OCI-LY1 (cell line): ENCODE measurements around the gene CHCHD1.

Source experiments
- H2AFZ ChIP-seq: fragments of 200-600 bp; sonication (generic), shearing (Covaris generic); 2 replicates; pipeline ENCODE4 v1.6.0; 2014; ENCODE audit warnings: antibody characterized with exemption, mild to moderate bottlenecking, low read length
- H3F3A ChIP-seq: fragments of 200-600 bp; sonication (generic), shearing (Covaris generic); 2 replicates; pipeline ENCODE4 v1.6.0; 2014; ENCODE audit warnings: mild to moderate bottlenecking, antibody characterized with exemption, low read length, moderate library complexity; ENCODE audit not compliant: insufficient read depth
- H3K27ac ChIP-seq: fragments of 200-600 bp; sonication (generic); 2 replicates; pipeline ENCODE4 v1.5.1; 2014; ENCODE audit warnings: low read length, mixed run types, mild to moderate bottlenecking, low read depth; ENCODE audit not compliant: poor library complexity, severe bottlenecking
- H3K27me3 ChIP-seq: fragments of 200-600 bp; sonication (generic); 2 replicates; pipeline ENCODE4 v1.6.0; 2014; ENCODE audit warnings: antibody characterized with exemption, mild to moderate bottlenecking, low read length, moderate library complexity; ENCODE audit not compliant: insufficient read depth
- H3K36me3 ChIP-seq: fragments of 200-600 bp; sonication (generic); 2 replicates; pipeline ENCODE4 v1.6.1; 2014; ENCODE audit warnings: mild to moderate bottlenecking, antibody characterized with exemption, low read length, moderate library complexity, mixed read lengths; ENCODE audit not compliant: insufficient read depth
- H3K4me1 ChIP-seq: fragments of 200-600 bp; sonication (generic); 2 replicates; pipeline ENCODE4 v1.5.1; 2014; ENCODE audit warnings: mild to moderate bottlenecking, low read length, moderate library complexity; ENCODE audit not compliant: insufficient read depth, severe bottlenecking
- H3K4me2 ChIP-seq: fragments of 200-600 bp; sonication (generic), shearing (Covaris generic); 2 replicates; pipeline ENCODE4 v1.6.1; 2014; ENCODE audit warnings: low read length
- H3K4me3 ChIP-seq: fragments of 200-600 bp; sonication (generic); 2 replicates; pipeline ENCODE4 v1.5.1; 2014; ENCODE audit warnings: low read length, low read depth, mild to moderate bottlenecking, mixed read lengths; ENCODE audit not compliant: poor library complexity, severe bottlenecking
- H3K79me2 ChIP-seq: fragments of 200-600 bp; shearing (Covaris generic); 2 replicates; pipeline ENCODE4 v1.6.1; 2016; ENCODE audit warnings: mixed run types, low read length, mixed read lengths; ENCODE audit not compliant: insufficient read depth
- H3K9ac ChIP-seq: fragments of 200-600 bp; sonication (generic), shearing (Covaris generic); 2 replicates; pipeline ENCODE4 v1.6.1; 2014; ENCODE audit warnings: mild to moderate bottlenecking, low read length, mixed read lengths
- H3K9me2 ChIP-seq: fragments of 200-600 bp; sonication (generic), shearing (Covaris generic); 2 replicates; pipeline ENCODE4 v1.6.1; 2014; ENCODE audit warnings: low read depth, mild to moderate bottlenecking, low read length, mixed read lengths
- H3K9me3 ChIP-seq: fragments of 200-600 bp; shearing (Covaris generic); 2 replicates; pipeline ENCODE4 v1.6.1; 2014; ENCODE audit warnings: low read length, mixed read lengths
- H4K20me1 ChIP-seq: fragments of 200-600 bp; sonication (generic), shearing (Covaris generic); 2 replicates; pipeline ENCODE4 v1.6.0; 2016; ENCODE audit warnings: mild to moderate bottlenecking, low read length; ENCODE audit not compliant: insufficient read depth
- EZH2 ChIP-seq: fragments of 200-600 bp; sonication (generic), shearing (Covaris generic); IDR thresholded peaks from 2 replicates; pipeline ENCODE4 v1.8.0; 2017; ENCODE audit warnings: borderline replicate concordance, mixed run types, mild to moderate bottlenecking, antibody characterized with exemption, low read length, moderate library complexity, mixed read lengths
- TF ChIP-seq, protein P1 (sequence below): fragments of 200-600 bp; sonication (generic), shearing (Covaris generic); IDR thresholded peaks from 2 replicates; pipeline ENCODE4 v1.5.1; 2017; ENCODE audit warnings: mild to moderate bottlenecking, antibody characterized with exemption, low read length, moderate library complexity, mixed read lengths

CHCHD1 gene

DNA sequence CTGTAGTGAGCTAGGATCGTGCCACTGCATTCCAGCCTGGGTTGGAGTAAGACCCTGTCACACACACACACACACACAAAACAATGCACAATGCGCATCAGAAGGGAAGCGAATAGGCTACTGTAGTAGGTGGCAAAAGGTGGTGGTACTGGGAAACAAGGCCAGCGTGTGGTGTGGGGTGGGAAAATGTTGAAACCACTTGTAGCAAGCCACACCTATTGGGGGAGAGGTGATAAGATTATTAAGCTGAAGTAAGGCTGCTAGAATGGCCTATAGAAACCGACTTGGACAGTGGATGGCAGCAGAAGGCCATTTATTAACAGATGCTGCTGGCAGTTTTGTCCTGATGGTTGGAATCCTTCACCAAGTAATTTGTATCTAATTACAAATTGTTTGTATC lies 7.2 kb upstream of the CHCHD1 start:
- Histone ChIP-seq H3K9ac (peak overlapping the region; percentile 71; the same call in 1 of the 2 replicates), H3K27ac (peak overlapping the region; percentile 67)

DNA sequence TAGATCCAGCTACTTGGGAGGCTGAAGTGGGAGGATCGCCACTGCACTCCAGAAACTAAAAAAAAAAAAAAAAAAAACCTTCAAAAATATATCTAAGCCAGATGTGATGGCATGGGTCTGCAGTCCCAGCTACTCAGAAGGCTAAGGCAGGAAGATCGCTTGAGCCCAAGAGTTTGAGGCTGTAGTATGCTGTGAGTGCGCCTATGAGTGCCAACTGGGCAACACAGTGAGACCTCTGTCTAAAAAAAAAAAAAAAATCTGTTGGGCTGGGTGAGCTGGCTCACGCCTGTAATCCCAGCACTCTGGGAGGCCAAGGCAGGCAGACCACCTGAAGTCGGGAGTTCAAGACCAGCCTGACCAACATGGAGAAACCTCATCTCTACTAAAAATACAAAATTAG lies 2.8 kb upstream of the CHCHD1 start:
- no peak overlapping the region for H3K27ac ChIP-seq
- no peak for TF ChIP-seq EZH2
- TF ChIP-seq, protein P1, sequence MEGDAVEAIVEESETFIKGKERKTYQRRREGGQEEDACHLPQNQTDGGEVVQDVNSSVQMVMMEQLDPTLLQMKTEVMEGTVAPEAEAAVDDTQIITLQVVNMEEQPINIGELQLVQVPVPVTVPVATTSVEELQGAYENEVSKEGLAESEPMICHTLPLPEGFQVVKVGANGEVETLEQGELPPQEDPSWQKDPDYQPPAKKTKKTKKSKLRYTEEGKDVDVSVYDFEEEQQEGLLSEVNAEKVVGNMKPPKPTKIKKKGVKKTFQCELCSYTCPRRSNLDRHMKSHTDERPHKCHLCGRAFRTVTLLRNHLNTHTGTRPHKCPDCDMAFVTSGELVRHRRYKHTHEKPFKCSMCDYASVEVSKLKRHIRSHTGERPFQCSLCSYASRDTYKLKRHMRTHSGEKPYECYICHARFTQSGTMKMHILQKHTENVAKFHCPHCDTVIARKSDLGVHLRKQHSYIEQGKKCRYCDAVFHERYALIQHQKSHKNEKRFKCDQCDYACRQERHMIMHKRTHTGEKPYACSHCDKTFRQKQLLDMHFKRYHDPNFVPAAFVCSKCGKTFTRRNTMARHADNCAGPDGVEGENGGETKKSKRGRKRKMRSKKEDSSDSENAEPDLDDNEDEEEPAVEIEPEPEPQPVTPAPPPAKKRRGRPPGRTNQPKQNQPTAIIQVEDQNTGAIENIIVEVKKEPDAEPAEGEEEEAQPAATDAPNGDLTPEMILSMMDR = no peak
- no peaks in the 10 kb centered on the region for H4K20me1 ChIP-seq
- peaks cover 45% of the 10 kb centered on the region; the same call in 1 of the 2 replicates for H3K36me3 ChIP-seq
- H3K79me2 ChIP-seq = peaks cover 48% of the 10 kb centered on the region
- no peak overlapping the region for H3K9ac ChIP-seq
- H3K4me2 ChIP-seq = no peak overlapping the region
- no peaks in the 10 kb centered on the region for H3K27me3 ChIP-seq
- no peak overlapping the region for H2AFZ ChIP-seq
- 0 out of 2 replicates have a peak, but pooled peaks cover 4% of the 10 kb centered on the region for H3F3A ChIP-seq
- H3K9me2 ChIP-seq = no peaks in the 10 kb centered on the region
- no peak overlapping the region for H3K4me3 ChIP-seq
- peaks cover 51% of the 10 kb centered on the region for H3K4me1 ChIP-seq
- H3K9me3 ChIP-seq = no peaks in the 10 kb centered on the region

More for the DNA sequence above, 7.2 kb upstream of the CHCHD1 start:
- H3K4me2 ChIP-seq = peak overlapping the region; percentile 76
- H3K79me2 ChIP-seq = peaks cover 33% of the 10 kb centered on the region; the same call in 1 of the 2 replicates
- no peaks in the 10 kb centered on the region for H3K9me3 ChIP-seq
- 0 out of 2 replicates have a peak, but pooled peaks cover 1% of the 10 kb centered on the region for H3F3A ChIP-seq
- H3K4me1 ChIP-seq = peaks cover 35% of the 10 kb centered on the region
- no peaks in the 10 kb centered on the region for H3K27me3 ChIP-seq
- no peak overlapping the region for H2AFZ ChIP-seq
- H3K36me3 ChIP-seq = peaks cover 61% of the 10 kb centered on the region
- H3K9me2 ChIP-seq = no peaks in the 10 kb centered on the region
- H3K4me3 ChIP-seq = peak overlapping the region; percentile 66
- no peaks in the 10 kb centered on the region for H4K20me1 ChIP-seq
- TF ChIP-seq, protein P1 = peak; percentile 35; the same call in 1 of the 2 replicates
- TF ChIP-seq EZH2 = no peak

DNA sequence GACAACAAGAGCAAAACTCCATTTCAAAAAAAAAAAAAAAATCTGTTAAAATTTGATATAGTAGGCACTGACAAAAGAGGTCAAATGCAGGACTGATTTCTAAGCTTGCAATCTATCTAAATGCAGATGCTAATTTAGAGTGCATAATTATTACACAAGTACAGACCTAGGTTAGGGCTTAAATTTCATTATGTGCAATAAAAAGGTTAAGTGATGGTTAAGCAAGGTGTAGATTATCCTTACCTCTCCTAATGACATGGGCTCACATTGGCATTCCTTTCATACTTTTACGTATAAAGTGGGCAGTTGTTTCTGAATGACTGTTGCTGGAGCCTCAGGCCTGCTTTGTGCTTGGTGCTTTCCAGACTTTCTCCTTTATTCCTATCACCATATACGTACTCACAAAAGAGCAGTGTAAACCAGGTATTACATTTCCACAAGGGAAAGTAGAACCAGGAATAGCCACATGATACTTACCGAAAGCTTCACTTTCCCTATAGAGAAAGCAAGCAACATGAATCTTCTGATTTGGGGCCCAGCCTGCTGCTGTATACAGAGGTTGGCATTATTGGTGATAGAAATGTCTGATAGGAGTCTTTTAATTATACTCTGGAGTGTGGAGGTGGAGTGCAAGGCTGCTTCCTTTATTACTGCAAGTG lies 2.2 kb upstream of the CHCHD1 start:
- Histone ChIP-seq H3K4me3 (no peak overlapping the region), H2AFZ (no peak overlapping the region), H3K9me3 (no peaks in the 10 kb centered on the region), H3K9me2 (no peaks in the 10 kb centered on the region), H3K27ac (no peak overlapping the region), H3K4me1 (peaks cover 52% of the 10 kb centered on the region), H3K36me3 (peaks cover 42% of the 10 kb centered on the region; the same call in 1 of the 2 replicates), H3K79me2 (peaks cover 43% of the 10 kb centered on the region), H3K27me3 (no peaks in the 10 kb centered on the region), H4K20me1 (no peaks in the 10 kb centered on the region), H3K4me2 (no peak overlapping the region), H3F3A (0 out of 2 replicates have a peak, but pooled peaks cover 4% of the 10 kb centered on the region), H3K9ac (no peak overlapping the region)
- TF ChIP-seq EZH2 = no peak
- TF ChIP-seq, protein P1 = no peak
